SU-DHL-6 (cell line): ENCODE results near the gene RARG.
"Not testable (repeated sequence)": the region's sequence is repeated elsewhere in the genome, so short reads cannot be mapped to it uniquely, and the experiment has no call there.

Experiments used
- H2AFZ ChIP-seq: fragments of 200-600 bp; sonication (generic); 2 replicates; pipeline ENCODE4 v1.6.1; 2014; ENCODE audit warnings: low read depth, mild to moderate bottlenecking, moderate library complexity, mixed read lengths, antibody characterized with exemption, low read length; ENCODE audit not compliant: severe bottlenecking
- H3F3A ChIP-seq: fragments of 200-600 bp; shearing (Covaris generic); 2 replicates; pipeline ENCODE4 v1.6.0; 2016; ENCODE audit warnings: antibody characterized with exemption, mild to moderate bottlenecking; ENCODE audit not compliant: insufficient read depth
- H3K27ac ChIP-seq: fragments of 200-600 bp; sonication (generic); 2 replicates; pipeline ENCODE4 v1.5.1; 2016; ENCODE audit warnings: low read depth, mild to moderate bottlenecking, low read length, moderate library complexity, mixed read lengths
- H3K27me3 ChIP-seq: fragments of 200-600 bp; sonication (generic), shearing (Covaris generic); 2 replicates; pipeline ENCODE4 v1.6.0; 2014; ENCODE audit warnings: mild to moderate bottlenecking, low read length
- H3K36me3 ChIP-seq: fragments of 200-600 bp; sonication (generic); 2 replicates; pipeline ENCODE4 v1.6.1; 2014; ENCODE audit warnings: mild to moderate bottlenecking, low read length, mixed read lengths
- H3K4me2 ChIP-seq: fragments of 300-600, 200-600 bp; shearing (Covaris generic), sonication (generic); 2 replicates; pipeline ENCODE4 v1.6.0; 2014; ENCODE audit warnings: low read length, low read depth, mild to moderate bottlenecking; ENCODE audit not compliant: poor library complexity, severe bottlenecking
- H3K4me3 ChIP-seq: fragments of 200-600 bp; sonication (generic); 2 replicates; pipeline ENCODE4 v1.5.1; 2014; ENCODE audit warnings: antibody characterized with exemption, low read length, mild to moderate bottlenecking, mixed read lengths; ENCODE audit not compliant: insufficient read depth, poor library complexity, severe bottlenecking
- H3K79me2 ChIP-seq: fragments of 200-600 bp; sonication (generic); 2 replicates; pipeline ENCODE4 v1.6.1; 2014; ENCODE audit warnings: mild to moderate bottlenecking, low read length, moderate library complexity; ENCODE audit not compliant: insufficient read depth
- H3K9ac ChIP-seq: fragments of 200-600 bp; sonication (generic); 2 replicates; pipeline ENCODE4 v1.7.0; 2014; ENCODE audit warnings: mild to moderate bottlenecking, low read length
- H3K9me2 ChIP-seq: fragments of 200-600 bp; sonication (generic); replicated peaks from 2 replicates; pipeline ENCODE4 v1.6.1; 2014; ENCODE audit warnings: low read length; ENCODE audit not compliant: insufficient read depth
- H3K9me3 ChIP-seq: fragments of 200-600 bp; sonication (generic); 2 replicates; pipeline ENCODE4 v1.6.1; 2014; ENCODE audit warnings: low read length, mixed read lengths; ENCODE audit not compliant: insufficient read depth
- H4K20me1 ChIP-seq: fragments of 200-600 bp; sonication (generic); 2 replicates; pipeline ENCODE4 v1.6.1; 2014; ENCODE audit warnings: low read depth, mild to moderate bottlenecking, antibody characterized with exemption, low read length, moderate library complexity, mixed read lengths
- EZH2phosphoT487 ChIP-seq: fragments of 200-600 bp; sonication (generic), shearing (Covaris generic); conservative IDR thresholded peaks from 2 replicates; pipeline ENCODE4 v1.6.1; 2018; ENCODE audit warnings: mild to moderate bottlenecking, antibody characterized with exemption, low read length, moderate library complexity, mixed read lengths
- TF ChIP-seq, protein P1 (sequence below): fragments of 200-600 bp; sonication (generic); IDR thresholded peaks from one replicate; pipeline ENCODE4 v1.5.1; 2017; ENCODE audit warnings: antibody characterized with exemption, mild to moderate bottlenecking, low read length, moderate library complexity; ENCODE audit not compliant: insufficient read depth, poor library complexity, severe bottlenecking

Gene RARG

DNA sequence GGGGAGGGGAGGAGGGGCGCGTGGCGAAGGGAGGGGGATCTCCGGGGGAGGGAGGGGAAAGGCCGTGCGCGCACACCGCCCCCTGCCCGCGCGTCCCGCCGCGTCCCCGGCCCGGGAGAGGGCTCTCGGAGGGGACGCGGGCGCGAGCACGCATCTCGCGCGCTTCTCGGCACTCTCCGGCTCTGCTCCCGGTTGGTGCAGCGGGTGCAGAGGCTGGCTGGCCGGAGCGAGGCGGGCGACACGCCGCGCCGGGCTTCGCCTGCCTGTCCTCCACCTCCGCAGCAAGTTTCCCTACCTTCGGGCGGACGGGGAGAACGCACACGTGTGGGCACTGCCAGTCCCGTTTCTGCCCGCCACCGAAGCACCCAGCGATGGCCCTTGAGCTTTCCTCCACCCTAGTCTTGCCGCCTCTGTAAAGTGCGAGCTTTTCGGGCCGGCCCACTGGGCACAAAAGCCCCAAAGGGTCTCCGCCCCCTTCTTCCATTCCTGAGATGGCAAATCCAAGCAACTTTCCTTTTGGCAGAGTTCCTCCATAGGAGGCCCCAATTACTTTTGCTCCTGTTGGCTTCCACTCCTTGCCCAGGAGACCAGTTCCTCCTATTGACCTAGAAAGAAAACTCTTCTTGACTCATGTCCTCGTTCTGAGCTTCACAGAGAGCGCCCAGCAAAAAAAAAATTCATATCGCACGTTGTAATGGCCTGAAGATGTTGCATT, 50.9 kb downstream of the RARG start:
- H3K9me3 ChIP-seq, result no peaks in the 10 kb centered on the region
- H4K20me1 ChIP-seq, result no peaks in the 10 kb centered on the region
- H3K9me2 ChIP-seq, result no peaks in the 10 kb centered on the region
- H3K4me3 ChIP-seq, result peak overlapping the region; percentile 79
- peak overlapping the region; percentile 91 for H3K9ac ChIP-seq
- H3F3A ChIP-seq, result peaks cover 12% of the 10 kb centered on the region; the same call in 1 of the 2 replicates
- TF ChIP-seq, protein P1, sequence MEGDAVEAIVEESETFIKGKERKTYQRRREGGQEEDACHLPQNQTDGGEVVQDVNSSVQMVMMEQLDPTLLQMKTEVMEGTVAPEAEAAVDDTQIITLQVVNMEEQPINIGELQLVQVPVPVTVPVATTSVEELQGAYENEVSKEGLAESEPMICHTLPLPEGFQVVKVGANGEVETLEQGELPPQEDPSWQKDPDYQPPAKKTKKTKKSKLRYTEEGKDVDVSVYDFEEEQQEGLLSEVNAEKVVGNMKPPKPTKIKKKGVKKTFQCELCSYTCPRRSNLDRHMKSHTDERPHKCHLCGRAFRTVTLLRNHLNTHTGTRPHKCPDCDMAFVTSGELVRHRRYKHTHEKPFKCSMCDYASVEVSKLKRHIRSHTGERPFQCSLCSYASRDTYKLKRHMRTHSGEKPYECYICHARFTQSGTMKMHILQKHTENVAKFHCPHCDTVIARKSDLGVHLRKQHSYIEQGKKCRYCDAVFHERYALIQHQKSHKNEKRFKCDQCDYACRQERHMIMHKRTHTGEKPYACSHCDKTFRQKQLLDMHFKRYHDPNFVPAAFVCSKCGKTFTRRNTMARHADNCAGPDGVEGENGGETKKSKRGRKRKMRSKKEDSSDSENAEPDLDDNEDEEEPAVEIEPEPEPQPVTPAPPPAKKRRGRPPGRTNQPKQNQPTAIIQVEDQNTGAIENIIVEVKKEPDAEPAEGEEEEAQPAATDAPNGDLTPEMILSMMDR, result no peak
- TF ChIP-seq EZH2phosphoT487, result no peak
- H3K27ac ChIP-seq, result peak overlapping the region; percentile 76
- H3K36me3 ChIP-seq, result peaks cover 15% of the 10 kb centered on the region; the same call in 1 of the 2 replicates
- H3K4me2 ChIP-seq, result peak overlapping the region; percentile 93
- H3K27me3 ChIP-seq, result no peaks in the 10 kb centered on the region
- peak overlapping the region; percentile 47 for H2AFZ ChIP-seq
- peaks cover 18% of the 10 kb centered on the region for H3K79me2 ChIP-seq

DNA sequence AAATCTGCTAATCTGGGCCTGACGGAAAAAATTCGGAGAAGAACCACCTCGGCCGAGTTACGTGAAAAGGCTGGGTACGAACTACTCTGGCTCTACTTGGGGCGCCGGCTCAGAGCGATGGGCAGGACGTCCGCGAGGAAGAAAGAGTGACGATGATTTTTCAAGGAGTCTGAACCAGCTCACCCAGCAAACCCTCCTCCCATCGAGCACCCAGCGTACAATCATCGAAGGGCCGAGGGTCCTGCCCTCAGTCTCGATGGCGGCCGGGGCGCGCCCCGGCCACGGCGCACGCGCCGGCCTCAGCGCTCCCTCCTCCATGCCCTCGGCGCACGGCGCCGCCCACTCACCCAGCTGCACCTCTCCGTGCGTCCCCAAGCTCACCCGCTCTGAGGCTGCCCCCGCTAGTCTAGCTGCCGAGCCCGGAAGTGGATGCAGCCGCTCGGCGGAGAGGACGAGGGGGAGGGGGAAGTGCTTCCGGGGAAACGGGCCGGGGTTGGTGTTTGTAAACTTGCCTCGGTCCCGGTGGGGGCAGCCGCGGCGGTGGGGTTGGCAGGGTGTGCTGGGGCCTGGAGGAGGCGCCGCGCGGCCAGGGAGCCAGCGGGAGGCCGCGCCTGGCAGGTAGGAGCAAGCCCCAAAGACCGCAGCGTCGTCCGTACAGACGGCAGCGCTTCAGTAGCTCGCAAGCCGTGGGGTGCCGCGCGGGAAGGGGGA, 51.6 kb downstream of the RARG start, which contains the start of the genes CSAD and ZNF740:
Gene CSAD (minus strand): TSS at position 706 of the 711 bp plus-strand sequence. CDS start 7,455 bp downstream, outside the sequence.
Gene ZNF740 (plus strand): TSS at position 503 of the 711 bp plus-strand sequence. CDS start 1,262 bp downstream, outside the sequence.
- Histone ChIP-seq H3K9me2 (no peaks in the 10 kb centered on the region), H3K36me3 (peaks cover 12% of the 10 kb centered on the region; the same call in 1 of the 2 replicates), H3K4me3 (peak within 1 kb of the TSS; percentile 79), H3K27ac (peak within 1 kb of the TSS; percentile 76), H3K79me2 (peaks cover 18% of the 10 kb centered on the region), H3K27me3 (no peaks in the 10 kb centered on the region), H2AFZ (peak within 1 kb of the TSS; percentile 95), H3F3A (peaks cover 12% of the 10 kb centered on the region; the same call in 1 of the 2 replicates), H3K9me3 (no peaks in the 10 kb centered on the region), H4K20me1 (no peaks in the 10 kb centered on the region), H3K4me2 (peak within 1 kb of the TSS; percentile 93), H3K9ac (peak within 1 kb of the TSS; percentile 91)
- TF ChIP-seq, protein P1, result no peak
- TF ChIP-seq EZH2phosphoT487, result no peak

DNA sequence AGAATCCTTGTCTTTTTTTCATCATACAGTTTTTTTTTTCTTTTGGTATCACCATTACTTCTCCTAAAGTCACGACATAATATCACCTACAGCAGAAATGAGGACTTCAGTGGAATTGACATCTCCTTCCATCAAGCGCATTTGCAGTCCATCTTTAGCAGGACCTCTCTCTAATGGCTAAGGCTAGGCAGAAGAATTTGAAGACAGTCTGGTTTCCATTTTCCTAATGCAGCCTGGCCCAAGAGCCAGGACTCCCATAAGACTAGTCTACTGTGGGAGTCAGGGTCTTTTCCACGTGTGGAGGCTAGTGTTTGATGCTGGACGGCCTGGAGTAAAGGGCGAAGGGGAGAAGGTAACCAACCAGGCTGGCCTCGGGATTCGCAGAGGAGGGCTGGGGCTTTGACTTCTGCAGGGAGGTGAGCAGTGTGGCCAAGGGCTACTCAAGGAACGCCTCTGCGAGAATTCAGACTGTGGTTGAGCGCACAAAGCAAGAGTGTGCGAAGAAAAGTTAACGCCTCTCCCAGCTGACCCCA, 52.3 kb downstream of the RARG start:
- Histone ChIP-seq H3K27me3 (no peaks in the 10 kb centered on the region), H3K9me2 (no peaks in the 10 kb centered on the region), H3K9ac (peak overlapping the region; percentile 91), H3K79me2 (peaks cover 18% of the 10 kb centered on the region), H2AFZ (peak overlapping the region; percentile 95), H3K27ac (peak overlapping the region; percentile 76), H3K4me2 (peak overlapping the region; percentile 90), H3K4me3 (peak overlapping the region; percentile 64), H3K9me3 (no peaks in the 10 kb centered on the region), H3F3A (peaks cover 12% of the 10 kb centered on the region; the same call in 1 of the 2 replicates), H3K36me3 (peaks cover 12% of the 10 kb centered on the region; the same call in 1 of the 2 replicates), H4K20me1 (no peaks in the 10 kb centered on the region)
- TF ChIP-seq, protein P1, result no peak
- no peak for TF ChIP-seq EZH2phosphoT487

DNA sequence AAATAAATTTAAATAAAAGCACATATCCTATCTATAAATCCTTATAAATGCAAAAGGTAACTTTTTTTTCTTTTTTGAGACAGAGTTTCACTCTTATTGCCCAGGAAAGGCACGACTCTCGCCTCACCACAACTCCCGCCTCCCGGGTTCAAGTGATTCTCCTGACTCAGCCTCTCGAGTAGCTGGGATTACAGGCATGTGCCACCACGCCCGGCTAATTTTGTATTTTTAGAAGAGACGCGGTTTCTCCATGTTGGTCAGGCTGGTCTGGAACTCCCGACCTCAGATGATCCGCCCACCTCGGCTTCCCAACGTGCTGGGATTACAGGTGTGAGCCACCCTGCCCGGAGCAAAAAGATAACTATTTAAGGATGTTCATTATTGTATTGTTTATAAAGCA, 53.2 kb downstream of the RARG start:
- not testable (repeated sequence) for H3K9me2 ChIP-seq, H3K9ac ChIP-seq, H3K4me2 ChIP-seq, H3K4me3 ChIP-seq, H2AFZ ChIP-seq, H3K9me3 ChIP-seq, H3K27ac ChIP-seq, H3K27me3 ChIP-seq, H4K20me1 ChIP-seq
- peaks cover 12% of the 10 kb centered on the region; the same call in 1 of the 2 replicates for H3K36me3 ChIP-seq
- peaks cover 12% of the 10 kb centered on the region; the same call in 1 of the 2 replicates for H3F3A ChIP-seq
- H3K79me2 ChIP-seq, result peaks cover 18% of the 10 kb centered on the region

DNA sequence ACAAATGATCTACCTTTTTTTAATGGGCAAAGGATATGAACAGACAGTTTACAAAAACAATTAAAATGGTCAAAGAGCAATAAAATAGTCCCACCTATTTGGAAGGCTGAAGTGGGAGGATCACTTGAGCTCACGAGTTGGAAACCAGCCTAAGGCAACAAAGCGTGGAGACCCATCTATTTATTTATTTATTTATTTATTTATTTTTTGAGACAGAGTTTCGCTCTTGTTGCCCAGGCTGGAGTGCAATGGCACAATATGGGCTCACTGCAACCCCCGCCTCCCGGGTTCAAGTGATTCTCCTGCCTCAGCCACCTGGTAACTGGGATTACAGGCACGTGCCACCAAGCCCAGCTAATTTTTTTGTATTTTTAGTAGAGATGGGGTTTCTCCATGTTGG, 54.6 kb downstream of the RARG start:
- H3K9me3 ChIP-seq, H3K9ac ChIP-seq, H3K36me3 ChIP-seq, H3K4me2 ChIP-seq, H3F3A ChIP-seq, H3K27ac ChIP-seq, H4K20me1 ChIP-seq, H2AFZ ChIP-seq, H3K27me3 ChIP-seq, H3K4me3 ChIP-seq, H3K9me2 ChIP-seq: not testable (repeated sequence)
- peaks cover 14% of the 10 kb centered on the region for H3K79me2 ChIP-seq
